Activated CD8-positive, alpha-beta memory T cell treated with anti-CD3 and anti-CD28 coated beads, Interleukin-2, amount 10 ng/mL, durations not matched to agents 7 days and 5 days (primary cell): ENCODE data around the gene WNT4. TPM values are rescaled to one million over a fixed set of nuclear protein-coding genes. Genes with fewer than 3 reads are reported as not detected.

ENCODE experiments used
- ATAC-seq: fragments of 150-1000 bp; cut with Tn5 transposase; one replicate; pipeline ENCODE4 v1.10.0; 2021; ENCODE audit warnings: moderate library complexity
- CTCF ChIA-PET: fragments of 350-600 bp; sonication (Branson Sonifier 250); formaldehyde crosslinking; loops from one replicate; lab custom pipeline; 2021; ENCODE audit warnings: antibody characterized with exemption; lab: Charles Lee
- DNase-seq: peaks from one replicate; pipeline ENCODE4 v3.0.0-alpha.2; 2020
- H3K27ac Mint-ChIP-seq: one replicate; pipeline ENCODE4 v1.8.0; 2021; ENCODE audit warnings: mild to moderate bottlenecking, mixed read lengths
- H3K27me3 Mint-ChIP-seq: one replicate; pipeline ENCODE4 v1.8.0; 2021; ENCODE audit warnings: mixed read lengths
- H3K36me3 Mint-ChIP-seq: one replicate; pipeline ENCODE4 v1.8.0; 2021; ENCODE audit warnings: mild to moderate bottlenecking, mixed read lengths
- H3K4me1 Mint-ChIP-seq: one replicate; pipeline ENCODE4 v1.8.0; 2021; ENCODE audit warnings: mixed read lengths
- H3K4me3 Mint-ChIP-seq: one replicate; pipeline ENCODE4 v1.8.0; 2021; ENCODE audit warnings: mild to moderate bottlenecking, moderate library complexity, mixed read lengths
- H3K9me3 Mint-ChIP-seq: one replicate; pipeline ENCODE4 v1.8.0; 2022; ENCODE audit warnings: low read depth, mixed read lengths
- total RNA-seq, 2 experiments: library from RNA; stranded (reverse); gene quantifications; one replicate each; pipeline ENCODE4 v1.2.3, GENCODE V29; 2021

WNT4 gene
- not detected for total RNA-seq

DNA sequence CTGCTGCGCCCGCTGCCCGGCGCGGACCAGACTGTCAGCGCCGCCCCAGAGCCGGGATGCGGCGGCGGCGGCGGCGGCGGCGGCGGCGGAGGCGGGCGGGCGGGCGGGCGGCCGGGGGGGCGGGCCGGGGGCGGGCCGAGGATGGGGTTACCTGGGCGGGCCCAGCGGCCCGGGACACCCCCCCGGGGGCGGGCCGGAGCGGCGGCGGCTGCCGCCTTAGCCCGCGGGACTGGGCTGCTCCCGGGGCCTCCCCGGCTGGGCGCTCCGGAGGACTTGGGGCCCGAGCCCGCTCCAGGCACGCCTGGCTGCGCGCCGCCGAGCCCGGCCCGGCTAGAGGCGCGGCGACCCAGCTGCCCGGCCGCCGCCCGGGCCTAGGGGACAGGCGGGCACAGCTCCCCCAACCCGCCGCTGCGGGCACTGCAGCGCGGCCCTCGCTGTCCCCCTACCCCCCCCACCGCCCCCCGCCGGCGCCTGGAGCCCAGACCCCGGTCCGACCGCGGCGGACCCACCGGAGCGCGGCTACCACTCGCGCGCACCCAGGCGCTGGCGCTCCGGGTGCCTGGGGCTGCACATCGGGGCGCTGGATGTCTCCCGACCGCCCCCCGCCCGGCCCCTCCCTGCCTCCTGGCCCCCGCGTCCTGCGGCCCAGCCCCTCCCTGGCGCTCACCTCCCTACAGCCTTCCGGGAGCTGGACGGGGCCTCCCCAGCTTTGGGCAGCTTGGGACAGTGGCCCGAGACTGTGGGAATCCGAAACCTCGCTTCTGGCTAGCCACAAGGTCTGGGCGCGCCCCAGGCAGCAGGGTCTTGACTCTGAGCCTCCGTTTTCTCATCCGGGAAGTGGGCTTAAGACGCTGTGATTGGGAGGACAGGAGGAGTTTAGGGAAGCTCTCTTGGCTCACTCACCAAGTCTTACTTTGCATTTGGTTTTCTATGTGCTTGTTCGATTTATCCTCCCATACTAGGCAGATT lies at the start of gene WNT4:
TSS of gene WNT4 (minus strand) at position 33 of the 969 bp plus-strand sequence. CDS start 175 bp downstream, outside the sequence.
- Mint-ChIP-seq H3K4me3 (peak within 1 kb of the TSS; percentile 54), H3K36me3 (no peaks in the 10 kb centered on the region), H3K27me3 (peaks cover 61% of the 10 kb centered on the region), H3K27ac (no peak within 1 kb of the TSS), H3K9me3 (no peaks in the 10 kb centered on the region), H3K4me1 (peaks cover 4% of the 10 kb centered on the region)
- ATAC-seq (peak; percentile 79), DNase-seq (no peak)
- CTCF ChIA-PET: interaction anchor here (1.1 to 2.0 kb wide), 3 partner anchors 11 to 273 kb away, joined by 3 to 5 read pairs (median 5); no protein-coding TSS in a partner anchor

DNA sequence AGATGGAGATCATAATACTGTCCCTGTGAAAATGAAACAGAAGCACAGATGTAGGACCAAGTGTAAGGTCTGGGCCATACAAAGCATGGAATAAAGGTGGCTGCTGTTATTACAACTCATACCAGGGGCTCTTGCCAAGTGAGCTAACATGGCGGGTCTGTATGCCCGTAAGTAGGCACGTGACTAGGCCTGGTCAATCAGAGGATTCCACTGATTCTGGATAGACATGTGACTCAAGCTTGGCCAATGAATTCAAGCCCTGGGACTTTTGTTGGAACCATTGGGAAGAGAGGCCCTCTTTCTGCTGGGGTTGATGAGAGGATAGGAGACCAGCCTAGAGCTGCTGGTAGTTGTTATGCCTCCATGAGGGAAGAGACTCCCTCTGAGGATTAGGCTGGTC lies 47.8 kb upstream of the WNT4 start:
- no peaks in the 10 kb centered on the region for H3K4me1 Mint-ChIP-seq
- H3K27ac Mint-ChIP-seq: no peak overlapping the region
- DNase-seq (no peak), ATAC-seq (no peak)
- no peaks in the 10 kb centered on the region for H3K9me3 Mint-ChIP-seq
- peaks cover 2% of the 10 kb centered on the region for H3K27me3 Mint-ChIP-seq
- no peaks in the 10 kb centered on the region for H3K36me3 Mint-ChIP-seq
- no peak overlapping the region for H3K4me3 Mint-ChIP-seq
- CTCF ChIA-PET: no interaction called here

DNA sequence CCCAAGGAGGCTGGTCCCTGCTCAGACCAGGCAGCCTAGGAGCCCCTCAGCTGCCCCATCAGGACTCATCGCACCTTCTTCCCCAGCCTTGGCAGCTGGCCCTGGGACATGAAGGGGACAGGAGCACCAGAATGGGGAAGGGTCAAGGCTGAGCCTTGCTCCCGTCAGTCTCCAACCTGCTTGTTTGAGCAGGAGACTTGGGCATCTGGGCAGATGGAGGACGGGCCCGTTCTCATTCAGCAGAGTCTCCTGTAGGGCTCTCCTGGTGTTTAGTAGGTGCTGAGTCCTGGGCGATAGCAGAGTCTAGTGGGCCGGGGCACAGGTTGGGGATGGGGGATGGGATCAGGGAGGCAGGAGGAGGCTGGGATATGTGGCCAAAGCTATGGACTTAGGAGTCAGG lies 47.4 kb upstream of the WNT4 start:
- H3K4me1 Mint-ChIP-seq: no peaks in the 10 kb centered on the region
- CTCF ChIA-PET: no interaction called here
- H3K9me3 Mint-ChIP-seq: no peaks in the 10 kb centered on the region
- no peaks in the 10 kb centered on the region for H3K36me3 Mint-ChIP-seq
- H3K27me3 Mint-ChIP-seq: peaks cover 4% of the 10 kb centered on the region
- no peak overlapping the region for H3K27ac Mint-ChIP-seq
- ATAC-seq (no peak), DNase-seq (no peak)
- no peak overlapping the region for H3K4me3 Mint-ChIP-seq

DNA sequence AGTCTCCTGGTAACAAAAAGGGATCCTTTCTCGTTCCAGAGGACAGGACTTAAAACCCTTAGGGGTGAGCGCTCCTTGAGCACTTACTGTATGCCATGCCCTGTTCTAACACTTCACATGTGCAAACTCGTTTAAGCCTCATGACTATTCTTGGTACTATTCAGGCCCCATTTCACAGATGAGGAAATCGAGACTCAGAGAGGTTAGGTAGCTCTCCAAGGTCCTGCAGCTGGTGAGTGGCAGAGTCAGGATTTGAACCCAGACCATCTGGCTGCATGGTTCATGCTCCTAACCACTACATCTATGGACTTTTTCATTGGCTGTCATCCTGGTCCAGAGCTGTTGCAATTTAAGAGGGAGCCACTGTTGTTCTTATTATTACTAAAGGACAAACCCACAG lies 46.7 kb upstream of the WNT4 start:
- no peak for ATAC-seq
- no peaks in the 10 kb centered on the region for H3K9me3 Mint-ChIP-seq
- H3K4me3 Mint-ChIP-seq: no peak overlapping the region
- CTCF ChIA-PET: no interaction called here
- no peaks in the 10 kb centered on the region for H3K4me1 Mint-ChIP-seq
- H3K27ac Mint-ChIP-seq: no peak overlapping the region
- no peaks in the 10 kb centered on the region for H3K36me3 Mint-ChIP-seq
- H3K27me3 Mint-ChIP-seq: peaks cover 6% of the 10 kb centered on the region
- no peak for DNase-seq

DNA sequence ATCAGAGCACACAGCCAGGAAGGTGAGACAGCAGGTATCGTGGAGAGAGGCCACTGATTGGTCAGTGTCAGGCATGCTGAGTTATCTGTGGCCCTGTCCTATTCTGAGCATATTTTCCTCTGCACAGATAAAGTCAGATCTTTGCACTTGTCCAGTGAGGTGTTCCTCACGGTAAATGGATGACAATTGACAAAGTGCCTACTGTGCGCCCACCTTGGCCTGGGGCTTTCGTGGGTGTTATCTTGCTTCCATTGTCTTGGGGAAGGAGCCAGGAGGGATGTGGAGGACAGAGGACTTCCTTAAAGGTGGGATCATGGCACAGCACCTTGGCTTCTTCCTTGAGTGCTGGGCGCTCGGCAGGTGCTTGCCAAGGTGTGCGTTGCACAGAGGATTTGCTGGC lies 46.0 kb upstream of the WNT4 start:
- ATAC-seq (no peak), DNase-seq (no peak)
- H3K27me3 Mint-ChIP-seq: peaks cover 10% of the 10 kb centered on the region
- no peaks in the 10 kb centered on the region for H3K36me3 Mint-ChIP-seq
- no peaks in the 10 kb centered on the region for H3K4me1 Mint-ChIP-seq
- no peak overlapping the region for H3K27ac Mint-ChIP-seq
- CTCF ChIA-PET: no interaction called here
- H3K9me3 Mint-ChIP-seq: no peaks in the 10 kb centered on the region
- no peak overlapping the region for H3K4me3 Mint-ChIP-seq

DNA sequence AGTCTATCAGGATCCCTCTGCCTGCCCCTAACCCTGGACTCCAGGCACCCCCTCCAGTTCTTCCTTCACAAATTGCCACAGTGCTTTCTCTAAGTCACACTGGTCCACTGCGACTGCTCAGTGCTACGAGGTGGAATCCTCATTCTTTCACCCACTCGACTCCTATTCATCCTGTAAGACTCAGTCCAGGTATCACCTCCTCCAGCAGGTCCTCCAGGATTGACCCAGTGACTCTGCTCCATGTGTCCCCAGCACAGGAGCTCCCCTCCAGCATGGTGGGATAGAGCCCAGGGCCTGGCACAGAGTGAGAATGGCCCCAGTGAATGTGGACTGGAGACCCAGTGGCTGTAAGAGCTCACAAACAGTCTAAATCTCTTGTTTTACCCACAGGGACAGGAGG lies 45.5 kb upstream of the WNT4 start:
- Mint-ChIP-seq H3K9me3 (no peaks in the 10 kb centered on the region), H3K4me1 (no peaks in the 10 kb centered on the region), H3K27ac (no peak overlapping the region), H3K27me3 (peaks cover 10% of the 10 kb centered on the region), H3K36me3 (no peaks in the 10 kb centered on the region), H3K4me3 (no peak overlapping the region)
- ATAC-seq (no peak), DNase-seq (no peak)
- CTCF ChIA-PET: no interaction called here

DNA sequence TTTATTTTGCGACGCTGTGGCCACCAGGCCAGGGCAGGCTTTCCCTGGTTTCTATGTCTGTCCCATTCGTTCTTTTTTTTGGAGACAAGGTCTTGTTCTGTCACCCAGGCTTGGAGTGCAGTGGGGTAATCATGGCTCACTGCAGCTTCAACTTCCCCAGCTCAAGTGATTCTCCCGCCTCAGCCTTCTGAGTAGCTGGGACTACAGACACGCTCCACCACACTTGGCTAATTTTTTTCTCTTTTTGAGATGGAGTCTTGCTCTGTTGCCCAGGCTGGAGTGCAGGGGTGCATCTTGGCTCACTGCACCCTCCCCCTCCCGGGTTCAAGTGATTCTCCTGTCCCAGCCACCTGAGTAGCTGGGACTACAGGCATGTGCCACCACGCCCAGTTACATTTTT lies 43.4 kb upstream of the WNT4 start:
- Mint-ChIP-seq H3K4me3 (no peak overlapping the region), H3K4me1 (no peaks in the 10 kb centered on the region), H3K36me3 (no peaks in the 10 kb centered on the region), H3K27me3 (peaks cover 17% of the 10 kb centered on the region), H3K27ac (no peak overlapping the region), H3K9me3 (no peaks in the 10 kb centered on the region)
- DNase-seq (no peak), ATAC-seq (no peak)
- CTCF ChIA-PET: no interaction called here

DNA sequence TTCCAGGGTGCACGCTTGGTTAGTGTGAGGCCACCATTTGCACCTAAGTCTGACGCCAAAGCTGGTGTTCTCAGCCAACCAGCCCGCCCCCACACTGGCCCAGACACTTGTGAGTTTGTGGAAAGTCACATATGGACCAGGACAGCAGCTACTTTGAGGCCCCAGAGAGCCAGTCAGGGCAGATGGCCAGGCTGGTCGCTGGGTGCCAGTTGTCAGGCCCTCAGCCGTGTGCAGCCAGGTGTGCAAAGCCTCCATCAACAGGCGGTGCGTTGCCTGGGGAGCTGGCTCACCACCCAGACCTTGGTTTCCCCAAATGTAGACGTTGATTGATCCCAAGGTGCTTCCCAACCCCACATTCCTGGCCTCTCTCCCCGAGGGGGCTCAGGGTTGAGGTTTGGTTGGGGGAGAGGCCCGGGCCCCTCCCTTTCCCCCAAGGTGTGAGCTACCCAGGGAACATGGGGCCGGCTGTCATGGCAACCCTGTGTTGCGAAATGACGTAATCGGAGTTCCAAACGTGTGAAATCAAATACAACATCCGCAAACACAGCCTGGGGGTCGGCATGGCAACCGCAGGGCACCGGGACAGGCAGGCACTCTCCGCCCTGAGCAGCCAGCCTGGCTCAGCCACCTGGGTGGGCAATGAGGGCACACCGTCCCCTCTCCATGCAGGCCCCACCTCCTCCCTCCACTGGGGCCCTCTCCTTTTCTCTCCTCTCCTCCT lies 42.2 kb upstream of the WNT4 start:
- no peaks in the 10 kb centered on the region for H3K9me3 Mint-ChIP-seq
- peaks cover 17% of the 10 kb centered on the region for H3K27me3 Mint-ChIP-seq
- no peak overlapping the region for H3K27ac Mint-ChIP-seq
- ATAC-seq: no peak
- H3K4me3 Mint-ChIP-seq: no peak overlapping the region
- no peaks in the 10 kb centered on the region for H3K36me3 Mint-ChIP-seq
- DNase-seq: no peak
- no peaks in the 10 kb centered on the region for H3K4me1 Mint-ChIP-seq
- CTCF ChIA-PET: no interaction called here

DNA sequence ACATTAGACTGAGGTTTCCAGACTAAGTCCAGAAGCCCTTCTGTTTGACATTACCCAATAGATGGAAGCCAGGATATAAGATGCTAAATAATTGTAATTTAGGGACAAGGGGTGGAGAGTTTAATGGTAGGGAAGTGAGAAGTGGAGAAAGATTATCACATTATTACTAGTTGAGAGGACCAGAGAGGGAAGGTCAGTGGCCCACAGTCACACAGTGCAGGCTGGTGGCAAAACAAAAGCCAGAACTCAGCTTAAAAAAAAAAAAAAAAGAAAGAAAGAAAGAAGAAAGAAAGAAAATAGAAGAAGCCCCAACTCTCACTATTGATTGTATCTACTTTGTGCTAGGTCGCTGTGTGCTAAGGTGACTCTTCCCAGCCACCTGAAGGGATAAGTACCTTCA lies 41.6 kb upstream of the WNT4 start:
- Mint-ChIP-seq H3K9me3 (no peaks in the 10 kb centered on the region), H3K36me3 (no peaks in the 10 kb centered on the region), H3K4me3 (no peak overlapping the region), H3K27me3 (peaks cover 21% of the 10 kb centered on the region), H3K27ac (no peak overlapping the region), H3K4me1 (no peaks in the 10 kb centered on the region)
- CTCF ChIA-PET: interaction anchor here (0.7 kb wide), 1 partner anchor 62 kb away, joined by 3 read pairs; no protein-coding TSS in a partner anchor
- ATAC-seq: no peak
- no peak for DNase-seq

DNA sequence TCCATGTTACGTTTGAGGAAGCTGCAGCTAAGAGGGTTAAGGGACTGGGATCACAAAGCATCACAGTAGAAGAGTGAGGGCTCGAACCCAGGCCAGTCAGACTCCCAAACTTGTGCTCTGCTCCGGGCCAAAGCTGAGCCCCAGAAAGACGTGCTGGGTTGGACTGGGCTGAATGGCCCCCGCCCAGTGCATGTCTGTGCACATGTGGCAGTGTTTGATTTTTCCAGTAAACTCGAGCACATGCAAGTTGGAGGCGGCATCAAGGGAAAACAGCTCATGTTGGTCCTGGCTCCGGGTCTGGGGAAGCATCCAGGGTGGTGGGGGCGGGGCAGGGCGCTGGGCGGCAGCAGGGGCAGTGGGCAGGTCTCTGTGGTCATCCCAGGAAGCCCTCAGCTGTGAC lies 39.8 kb upstream of the WNT4 start:
- Mint-ChIP-seq H3K4me3 (no peak overlapping the region), H3K27ac (no peak overlapping the region), H3K27me3 (peaks cover 21% of the 10 kb centered on the region), H3K36me3 (no peaks in the 10 kb centered on the region), H3K4me1 (no peaks in the 10 kb centered on the region), H3K9me3 (no peaks in the 10 kb centered on the region)
- ATAC-seq: no peak
- CTCF ChIA-PET: no interaction called here
- DNase-seq: no peak

DNA sequence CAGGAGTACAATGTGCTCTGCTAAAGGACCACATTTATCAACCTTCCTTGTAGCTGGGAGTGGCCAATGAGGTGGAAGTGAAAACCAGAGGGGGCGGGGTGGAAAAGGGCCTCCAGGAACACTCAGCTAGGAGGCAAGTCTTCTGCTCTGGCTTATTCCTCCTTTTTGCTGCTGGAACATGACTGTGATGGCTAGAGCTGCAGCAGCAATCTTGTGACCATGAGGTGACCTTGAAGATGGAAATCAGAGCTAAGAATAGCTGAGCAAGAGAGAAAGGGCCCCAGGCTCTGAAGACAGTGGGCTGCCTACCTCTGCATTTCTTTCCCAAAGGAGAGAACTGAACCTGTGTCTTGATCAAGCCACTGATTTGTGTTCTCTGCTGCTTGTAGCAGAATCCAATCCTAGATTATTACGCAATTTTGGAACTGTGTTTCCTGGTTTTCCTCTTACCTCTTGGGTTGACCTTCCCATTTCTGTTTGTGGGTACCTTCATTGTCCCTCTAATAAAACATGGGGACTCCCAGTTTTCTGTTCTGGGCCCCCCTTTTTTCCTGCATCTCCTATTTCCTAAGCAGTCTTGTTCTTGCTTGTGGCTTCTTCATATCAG lies 36.4 kb upstream of the WNT4 start:
- Mint-ChIP-seq H3K27me3 (peaks cover 14% of the 10 kb centered on the region), H3K27ac (no peak overlapping the region), H3K9me3 (no peaks in the 10 kb centered on the region), H3K4me3 (no peak overlapping the region), H3K4me1 (no peaks in the 10 kb centered on the region), H3K36me3 (no peaks in the 10 kb centered on the region)
- ATAC-seq: no peak
- CTCF ChIA-PET: no interaction called here
- DNase-seq: no peak

DNA sequence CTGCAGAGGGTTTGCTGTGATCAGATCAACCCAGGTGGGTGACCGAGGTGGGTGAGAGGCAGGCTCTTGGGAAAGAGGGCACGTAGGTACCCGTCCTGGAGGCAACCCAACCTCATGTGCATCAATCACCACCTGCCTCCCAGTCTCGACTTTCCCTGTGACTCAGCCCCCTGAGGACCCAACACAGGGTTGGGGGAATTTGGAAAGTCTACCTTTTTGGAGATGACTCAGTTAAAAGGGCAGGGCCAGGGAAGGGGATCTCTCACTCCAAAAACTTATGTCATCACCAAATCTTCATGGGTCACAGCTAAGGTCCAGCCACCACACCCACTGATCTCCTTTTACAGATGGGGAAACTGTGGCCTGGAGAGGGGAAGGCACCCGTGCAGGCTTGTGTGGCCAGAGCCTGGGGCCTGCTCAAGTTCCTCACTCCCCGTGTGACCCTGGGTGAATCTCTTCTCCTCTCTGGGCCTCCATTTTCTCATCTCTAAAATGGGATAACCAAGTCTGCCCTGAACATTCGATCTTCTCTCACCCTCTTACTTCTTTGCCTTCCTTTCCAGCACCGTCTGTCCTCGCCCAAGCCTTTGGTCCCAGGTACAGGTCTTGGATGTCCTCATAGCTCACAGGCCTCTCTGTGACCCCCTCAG lies 34.6 kb upstream of the WNT4 start:
- H3K27ac Mint-ChIP-seq: no peak overlapping the region
- no peak for ATAC-seq

DNA sequence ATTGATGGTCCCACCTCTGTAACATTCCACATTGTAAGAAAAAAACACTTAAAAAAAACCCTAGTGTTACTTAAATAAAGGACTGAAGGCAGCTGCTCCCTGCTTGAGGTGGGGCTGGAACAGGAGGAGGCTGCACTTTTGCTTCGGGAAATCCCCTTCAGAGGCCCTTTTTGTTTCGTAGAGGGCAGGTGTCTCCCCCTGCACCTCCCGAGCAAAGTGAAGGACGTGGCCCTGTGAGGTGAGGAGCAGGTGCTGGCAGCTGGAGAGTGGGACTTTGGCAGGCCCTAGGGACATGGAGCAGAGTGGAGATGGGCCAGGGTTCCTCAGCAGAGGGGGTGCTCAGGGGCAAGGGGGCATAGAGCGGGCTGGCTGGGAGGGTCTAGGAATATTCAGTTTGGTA lies 33.4 kb upstream of the WNT4 start:
- no peaks in the 10 kb centered on the region for H3K4me1 Mint-ChIP-seq
- peaks cover 3% of the 10 kb centered on the region for H3K27me3 Mint-ChIP-seq
- H3K9me3 Mint-ChIP-seq: no peaks in the 10 kb centered on the region
- DNase-seq: no peak
- H3K27ac Mint-ChIP-seq: no peak overlapping the region
- ATAC-seq: no peak
- CTCF ChIA-PET: interaction anchor here (1.2 kb wide), 1 partner anchor 45 kb away, joined by 3 read pairs; no protein-coding TSS in a partner anchor
- H3K4me3 Mint-ChIP-seq: no peak overlapping the region
- H3K36me3 Mint-ChIP-seq: no peaks in the 10 kb centered on the region

More for the DNA sequence above, 34.6 kb upstream of the WNT4 start:
- H3K9me3 Mint-ChIP-seq: no peaks in the 10 kb centered on the region
- no peak for DNase-seq
- no peaks in the 10 kb centered on the region for H3K36me3 Mint-ChIP-seq
- CTCF ChIA-PET: no interaction called here
- peaks cover 13% of the 10 kb centered on the region for H3K27me3 Mint-ChIP-seq
- no peak overlapping the region for H3K4me3 Mint-ChIP-seq
- no peaks in the 10 kb centered on the region for H3K4me1 Mint-ChIP-seq
